ENCODE results near the gene GLS. TPM values are rescaled to one million over a fixed set of nuclear protein-coding genes. Genes with fewer than 3 reads are reported as not detected.
A peak's percentile ranks its signal among the peaks of the same experiment; 100 is the strongest.
"Not testable (repeated sequence)": the region's sequence is repeated elsewhere in the genome, so short reads cannot be mapped to it uniquely, and the experiment has no call there.

The GLS gene
- polyA plus RNA-seq, 1 donor = 370 TPM

DNA sequence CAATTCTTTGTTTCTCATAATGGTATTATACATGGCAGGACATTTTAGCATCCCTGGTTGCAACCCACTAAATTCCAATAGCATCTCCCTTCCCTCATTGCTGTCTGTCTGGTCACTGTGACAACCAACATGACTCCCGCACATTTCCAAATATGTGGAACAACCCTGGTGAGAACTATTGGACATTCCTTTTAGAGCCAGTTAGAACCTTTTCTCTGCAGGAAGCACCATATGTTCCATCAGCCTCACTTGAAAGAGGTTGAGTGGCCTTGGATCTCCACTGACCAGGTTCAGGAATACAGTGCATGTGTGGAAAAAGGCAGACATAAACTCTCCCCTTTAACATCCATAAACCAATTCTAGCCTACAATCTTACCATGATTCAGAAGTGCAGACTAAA is 25.9 kb upstream of the GLS start:
- no peak for DNase-seq

DNA sequence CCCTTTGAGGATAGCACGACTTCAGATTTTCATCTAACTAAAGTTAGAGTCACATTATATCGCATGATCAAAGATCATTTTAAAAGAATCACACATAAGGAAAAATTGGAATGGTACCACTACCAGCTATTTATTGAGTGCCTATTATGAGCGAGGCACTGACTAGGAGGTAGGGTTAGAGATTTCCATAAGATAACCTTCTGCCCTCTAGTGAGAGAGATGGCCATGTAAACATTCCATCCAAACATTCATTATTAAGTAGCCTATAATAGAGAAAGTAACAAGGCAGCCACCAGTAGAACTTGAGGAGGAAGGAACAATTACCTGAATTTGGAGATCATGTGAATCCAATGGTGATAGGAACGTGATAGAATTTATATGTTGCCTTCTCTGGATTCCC is 25.4 kb upstream of the GLS start:
- DNase-seq = no peak

DNA sequence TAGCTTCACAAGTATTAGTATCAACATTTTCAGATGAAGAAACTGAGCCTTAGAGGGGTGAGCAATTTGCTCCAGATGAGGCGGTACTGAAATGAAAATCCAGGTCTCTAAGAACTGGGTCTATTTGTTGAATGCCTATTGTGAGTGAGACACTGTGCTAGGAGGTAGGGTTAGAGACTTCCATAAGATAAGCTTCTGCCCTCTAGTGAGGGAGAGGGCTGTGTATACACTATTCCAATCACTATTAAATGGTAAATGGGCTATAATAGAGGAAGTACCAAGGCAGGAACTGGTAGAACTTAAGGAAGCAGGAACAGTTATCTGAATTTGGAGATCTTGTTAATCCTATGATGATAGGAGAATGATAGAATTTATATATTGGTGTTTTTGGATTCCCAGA is 23.6 kb upstream of the GLS start:
- no peak for DNase-seq

DNA sequence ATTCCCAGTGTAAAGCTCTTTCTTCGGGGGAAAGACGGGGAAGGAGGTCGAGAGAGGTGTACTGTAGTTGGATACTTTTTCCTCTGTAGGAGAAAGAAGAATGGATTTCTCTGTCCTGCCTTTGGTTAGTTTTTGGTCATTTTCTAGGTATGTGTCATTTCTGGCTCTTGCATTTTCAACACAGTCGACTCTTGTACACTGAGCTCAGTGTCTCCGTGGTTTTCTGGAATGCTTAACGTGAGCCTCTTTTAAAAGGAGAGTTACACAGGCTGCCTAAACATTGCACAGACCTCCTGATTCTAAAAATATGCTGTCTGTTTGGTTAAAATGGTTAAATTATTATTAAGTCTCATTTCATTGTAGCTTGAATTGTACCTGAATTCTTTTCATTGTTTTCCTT is 21.8 kb upstream of the GLS start:
- no peak for DNase-seq

DNA sequence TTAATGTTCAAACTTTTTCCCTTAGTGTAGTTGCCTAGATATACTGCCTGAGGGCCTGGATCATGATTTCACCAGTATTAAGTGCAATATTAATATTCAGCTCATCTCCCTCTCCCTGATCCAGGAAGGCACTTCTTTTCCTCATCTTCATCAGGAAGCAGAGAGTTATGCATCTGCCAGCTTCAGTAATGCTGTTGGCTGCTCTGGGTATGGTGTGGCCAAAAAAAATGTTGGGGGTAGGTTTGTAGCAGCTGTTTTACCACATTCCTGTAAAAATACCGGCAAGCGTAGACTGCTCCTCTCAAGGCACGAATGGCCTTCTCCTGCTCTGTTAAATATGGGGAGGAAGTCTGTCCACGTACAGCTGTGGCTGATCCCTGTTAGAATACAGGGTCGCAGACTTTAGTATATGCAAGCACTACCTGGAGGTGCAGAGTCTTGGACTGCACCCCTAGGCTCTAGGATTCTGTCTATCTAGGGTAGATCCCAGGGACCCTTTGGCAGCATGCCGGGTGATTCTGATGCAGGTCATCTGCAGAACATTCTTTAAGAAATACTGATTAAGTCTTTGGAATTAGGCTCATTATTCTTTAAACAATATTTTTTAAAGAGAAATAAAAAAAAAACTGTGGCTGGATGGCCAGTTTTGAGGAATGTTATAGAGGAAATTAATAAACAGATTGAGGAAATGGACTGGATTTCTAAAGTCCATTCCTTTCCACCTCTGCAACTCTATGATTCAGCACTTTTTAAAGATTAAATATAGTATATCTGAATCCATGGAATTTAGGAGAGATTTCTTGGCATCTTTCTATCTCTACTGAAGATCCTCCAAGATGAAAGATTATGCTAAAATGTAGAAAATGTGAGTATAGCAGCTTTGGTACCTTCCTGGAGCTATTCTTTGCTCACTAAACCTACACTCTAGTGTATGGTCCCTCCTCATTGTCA is 21.0 kb upstream of the GLS start:
- DNase-seq = no peak

DNA sequence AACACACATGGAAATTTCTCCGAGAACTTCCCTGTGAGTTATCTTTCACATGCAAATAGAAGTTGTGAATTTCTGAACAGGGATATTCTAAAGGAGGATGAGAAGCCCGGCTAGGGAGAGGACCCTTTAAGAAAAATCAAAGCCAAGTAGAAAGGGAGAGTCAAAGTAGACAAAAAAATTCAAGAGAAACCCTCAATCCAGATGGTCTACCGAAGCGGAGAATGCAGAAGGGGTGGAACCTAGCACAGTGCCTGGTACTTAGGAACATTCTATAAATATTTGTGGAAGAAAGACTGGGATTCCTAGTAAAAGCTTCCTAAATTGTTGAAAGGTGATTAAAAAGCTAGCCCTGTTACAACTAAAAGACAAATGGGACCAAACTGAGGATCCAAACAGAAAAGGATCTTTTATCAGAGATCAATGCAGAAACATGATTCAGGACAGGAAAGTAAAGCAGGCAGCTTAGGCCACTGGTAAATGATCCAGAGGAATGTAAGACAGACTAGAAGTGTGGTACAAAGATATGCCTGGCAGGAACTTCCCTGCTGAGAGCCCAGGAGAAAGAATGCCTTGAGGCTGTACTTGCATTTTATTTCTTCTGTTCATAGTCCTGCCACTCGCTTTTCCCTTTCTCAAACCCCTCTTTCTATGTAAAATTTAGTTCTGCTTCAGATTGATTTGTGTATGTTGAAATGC is 19.5 kb upstream of the GLS start:
- no peak for DNase-seq

DNA sequence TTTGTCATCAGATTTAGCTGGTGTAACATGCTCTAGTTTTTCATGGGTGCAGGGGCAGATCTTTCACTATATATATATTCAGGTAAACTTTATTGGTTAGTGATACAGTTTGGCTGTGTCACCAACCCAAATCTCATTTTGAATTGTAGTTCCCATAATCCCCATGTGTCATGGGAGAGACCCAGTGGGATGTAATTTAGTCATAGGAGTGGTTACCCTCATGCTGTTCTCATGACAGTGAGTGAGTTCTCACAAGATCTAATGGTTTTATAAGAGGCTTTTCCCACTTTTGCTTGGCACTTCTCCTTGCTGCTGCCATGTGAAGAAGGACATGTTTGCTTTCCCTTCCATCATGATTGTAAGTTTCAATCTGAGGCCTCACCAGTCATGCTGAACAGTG is 18.5 kb upstream of the GLS start:
- DNase-seq = not testable (repeated sequence)

DNA sequence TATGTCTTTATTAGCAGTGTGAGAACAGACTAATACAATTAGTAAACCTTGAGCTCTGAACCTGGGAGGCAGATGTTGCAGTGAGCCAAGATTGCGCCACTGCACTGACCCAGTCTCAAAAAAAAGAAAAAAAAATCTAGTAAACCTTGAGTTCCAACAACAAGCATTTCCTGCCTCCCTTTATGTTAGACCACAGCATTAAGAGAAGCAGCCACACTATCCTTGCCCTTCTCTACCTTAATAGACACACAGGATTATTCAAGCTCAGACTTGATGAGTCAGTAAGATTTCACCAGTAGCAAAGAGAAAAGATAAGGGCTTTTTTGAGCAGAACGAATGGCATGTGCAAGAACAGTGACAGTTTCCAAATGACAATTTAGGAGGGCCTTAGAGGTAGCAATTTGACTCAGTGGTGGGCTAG is 18.0 kb upstream of the GLS start:
- DNase-seq = no peak

DNA sequence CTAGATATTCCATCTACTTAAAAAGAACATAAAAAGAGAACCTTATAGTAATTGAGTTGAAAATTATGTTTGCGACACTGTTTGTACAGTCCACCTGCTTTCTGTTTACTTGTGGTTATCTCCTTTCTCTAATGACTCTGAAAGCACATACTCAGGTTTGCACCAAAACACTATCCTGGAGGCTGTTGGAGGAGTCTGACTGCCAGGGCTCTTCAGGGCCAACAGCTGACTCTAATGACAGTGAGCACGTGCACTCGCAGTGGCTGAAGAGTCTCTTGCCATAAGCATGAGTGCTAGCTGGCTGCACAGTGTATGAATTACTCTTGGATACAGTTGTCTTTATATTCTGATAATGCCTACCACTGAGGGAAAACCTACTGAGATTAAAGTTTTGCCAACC is 16.7 kb upstream of the GLS start:
- no peak for DNase-seq

DNA sequence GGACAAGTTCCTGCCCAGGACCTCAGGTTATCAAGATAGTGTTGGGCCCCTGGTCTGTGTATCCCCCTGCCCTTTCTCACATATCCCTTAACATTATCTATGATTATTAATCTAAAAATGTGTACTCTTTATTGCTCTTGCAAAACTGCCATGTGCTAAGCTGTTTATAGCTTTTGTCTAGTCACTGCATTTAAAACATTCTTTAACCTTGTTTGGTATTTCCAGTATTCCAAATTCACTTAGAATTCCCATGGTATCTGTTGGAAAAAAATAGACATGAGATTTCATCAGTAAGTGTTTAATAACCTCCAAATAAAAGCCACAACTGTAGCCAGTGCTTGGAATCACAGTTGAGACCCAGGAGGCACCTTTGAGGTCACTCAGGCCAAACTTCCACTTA is 16.2 kb upstream of the GLS start:
- no peak for DNase-seq

DNA sequence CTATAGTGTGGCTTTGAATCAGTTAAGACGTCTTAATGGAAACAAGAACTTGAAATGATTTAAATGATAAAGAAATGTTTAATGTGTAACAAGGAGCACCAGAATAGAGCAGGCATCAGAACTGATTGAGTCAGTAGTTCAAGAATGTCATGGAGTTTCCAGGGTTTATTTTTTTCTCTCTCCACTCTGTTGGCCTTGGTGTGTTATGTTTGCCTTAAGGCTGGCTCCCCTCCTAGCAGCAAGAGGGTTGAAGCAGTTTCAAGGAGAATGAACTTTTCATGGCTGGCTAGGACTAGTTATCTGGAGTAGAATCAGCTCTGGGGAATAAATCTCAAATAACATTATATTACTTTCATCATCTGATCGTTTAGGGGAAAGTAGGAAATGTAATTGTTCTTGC is 13.4 kb upstream of the GLS start:
- DNase-seq = no peak

DNA sequence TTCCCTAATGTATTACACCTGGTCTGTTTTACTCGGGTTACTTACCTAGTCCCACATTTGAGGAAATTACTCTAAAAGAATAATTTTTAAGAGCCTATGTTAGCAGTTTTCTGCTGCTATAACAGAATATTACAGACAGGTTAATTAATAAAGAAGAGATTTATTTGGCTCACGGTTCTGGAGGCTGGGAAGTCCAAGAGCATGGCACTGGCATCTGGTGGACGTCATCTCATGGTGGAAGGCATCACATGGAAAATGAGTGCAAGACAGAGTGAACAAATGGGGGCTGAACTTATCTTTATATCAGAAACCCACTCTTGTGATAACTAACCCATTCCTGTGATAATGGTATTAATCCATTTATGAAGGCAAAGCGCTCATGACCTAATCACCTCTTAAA is 12.8 kb upstream of the GLS start:
- no peak for DNase-seq

DNA sequence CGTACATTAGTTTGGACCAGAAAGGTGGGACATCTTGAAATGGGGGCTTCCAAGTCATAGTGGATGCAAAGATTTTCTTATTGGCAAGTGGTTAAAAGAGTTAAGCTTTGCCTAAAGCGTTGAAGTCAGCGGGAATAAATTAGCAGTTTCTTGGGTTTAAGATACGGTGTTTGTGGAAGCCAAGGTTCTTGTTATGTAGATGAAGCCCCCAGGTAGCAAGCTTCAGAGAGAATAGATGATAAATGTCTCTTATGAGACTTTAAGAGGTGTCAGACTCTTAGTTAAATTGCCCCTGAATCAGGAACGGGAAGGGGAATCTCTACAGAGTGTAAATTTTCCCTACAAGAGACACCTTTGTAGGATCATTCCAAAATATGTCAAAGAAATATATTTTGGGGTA is 10.9 kb upstream of the GLS start:
- DNase-seq = no peak

DNA sequence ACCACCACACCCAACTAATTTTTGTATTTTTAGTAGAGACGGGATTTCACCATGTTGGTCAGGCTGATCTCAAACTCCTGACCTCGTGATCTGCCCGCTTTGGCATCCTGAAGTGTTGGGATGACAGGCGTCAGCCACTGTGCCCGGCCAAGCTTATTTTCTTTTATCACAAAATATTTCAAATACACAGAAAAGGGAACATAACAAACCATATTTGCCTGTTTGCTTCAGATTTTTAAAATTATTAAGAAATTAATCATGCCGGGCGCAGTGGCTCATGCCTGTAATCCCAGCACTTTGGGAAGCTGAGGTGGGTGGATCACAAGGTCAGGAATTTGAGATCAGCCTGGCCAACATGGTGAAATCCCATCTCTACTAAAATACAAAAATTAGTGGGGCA is 7.2 kb upstream of the GLS start:
- not testable (repeated sequence) for DNase-seq

DNA sequence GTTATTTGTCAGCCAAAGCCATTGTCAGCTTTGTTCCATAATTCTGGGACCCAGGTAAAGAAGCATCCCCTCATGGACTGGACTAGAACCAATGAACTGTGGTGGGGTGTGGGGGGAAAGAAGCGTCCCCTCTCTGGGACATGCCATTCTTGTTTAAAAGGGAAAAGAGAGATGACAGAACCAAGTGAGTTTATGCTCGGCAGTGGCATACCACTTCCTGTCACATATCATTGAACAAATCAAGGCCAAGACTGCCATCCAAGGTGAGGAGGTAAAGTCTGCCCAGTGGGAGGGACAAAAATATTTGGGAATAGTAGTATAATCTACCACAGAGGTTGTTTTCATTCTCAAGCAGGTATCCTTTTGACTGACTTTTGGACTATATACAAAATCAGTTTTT is 4.7 kb upstream of the GLS start:
- no peak for DNase-seq

DNA sequence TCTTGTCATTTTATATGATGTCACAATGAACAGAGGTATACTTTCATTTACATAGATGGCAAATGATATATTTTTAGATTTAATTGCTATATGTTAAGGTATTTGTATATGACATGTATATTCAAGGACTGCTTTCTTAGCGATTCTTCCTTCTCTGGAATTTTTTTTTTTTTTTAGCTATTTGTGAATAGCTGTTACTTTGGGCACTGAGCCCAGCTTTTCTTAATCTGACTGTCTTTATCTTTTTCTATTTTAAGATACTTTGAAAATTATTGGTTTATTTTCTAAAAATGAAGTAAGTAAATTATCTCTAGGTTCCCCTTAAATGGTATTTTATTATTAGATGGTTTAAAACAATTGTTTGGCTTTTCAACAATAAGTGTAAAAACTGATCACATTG is 4.0 kb upstream of the GLS start:
- DNase-seq = no peak

DNA sequence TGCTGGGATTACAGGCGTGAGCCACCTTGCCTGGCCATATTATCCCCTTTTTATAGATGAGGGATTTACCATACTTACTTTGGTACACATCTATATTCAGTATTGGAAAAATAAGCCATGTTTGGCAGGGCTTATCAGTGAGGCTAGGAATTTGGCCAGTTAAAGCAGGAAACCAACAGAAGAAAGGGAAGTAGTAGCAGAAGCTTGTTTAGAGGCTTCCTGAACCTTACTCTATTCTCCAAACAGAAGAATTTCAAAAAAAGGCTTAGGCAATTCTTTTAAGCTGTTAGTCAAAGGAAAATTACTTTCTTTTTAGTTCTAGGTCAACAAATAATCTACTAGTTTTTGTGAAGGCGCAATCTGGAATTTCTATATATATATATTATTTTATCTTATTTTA is 3.2 kb upstream of the GLS start:
- DNase-seq = no peak

DNA sequence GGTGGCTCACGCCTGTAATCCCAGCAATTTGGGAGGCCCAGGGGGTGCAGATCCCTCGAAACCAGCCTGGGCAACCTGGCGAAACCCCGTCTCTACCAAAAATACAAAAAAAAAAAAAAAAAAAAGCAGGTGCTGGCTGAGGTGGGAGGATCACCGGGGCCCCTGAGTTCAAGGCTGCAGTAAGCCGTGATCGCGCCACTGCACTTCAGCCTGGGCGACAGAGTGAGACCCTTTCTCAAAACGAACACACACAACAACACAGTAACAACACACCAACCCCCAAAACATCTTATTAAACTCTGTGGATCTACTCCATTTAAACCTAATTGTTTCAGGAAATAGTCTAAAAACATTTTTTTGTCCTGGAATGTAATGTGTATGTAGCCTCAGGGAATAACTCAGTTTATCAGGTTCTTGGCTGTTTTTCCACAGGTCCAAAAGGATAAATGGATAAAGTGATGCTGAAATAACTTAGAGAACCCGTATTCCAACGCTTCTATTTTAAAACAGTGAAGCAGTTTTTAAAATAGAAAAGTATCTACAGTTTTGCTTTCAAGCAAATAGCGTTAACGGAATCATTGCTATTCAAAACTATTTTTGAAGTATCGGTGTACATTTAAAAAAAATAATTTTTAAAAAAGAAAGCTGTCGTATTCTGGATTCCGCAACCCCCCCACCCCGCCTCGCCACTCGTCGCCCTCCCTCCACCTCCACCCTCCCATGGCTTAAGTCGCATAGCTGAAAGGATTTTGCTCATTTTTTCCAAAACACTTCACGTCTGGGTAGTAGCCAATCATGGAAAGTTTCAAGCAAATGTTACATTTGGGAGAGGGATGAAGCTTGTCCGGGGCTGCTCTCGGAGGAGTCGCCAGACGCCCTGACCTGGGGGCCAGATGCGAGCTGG is 895 bp upstream of the GLS start:
- no peak for DNase-seq

DNA sequence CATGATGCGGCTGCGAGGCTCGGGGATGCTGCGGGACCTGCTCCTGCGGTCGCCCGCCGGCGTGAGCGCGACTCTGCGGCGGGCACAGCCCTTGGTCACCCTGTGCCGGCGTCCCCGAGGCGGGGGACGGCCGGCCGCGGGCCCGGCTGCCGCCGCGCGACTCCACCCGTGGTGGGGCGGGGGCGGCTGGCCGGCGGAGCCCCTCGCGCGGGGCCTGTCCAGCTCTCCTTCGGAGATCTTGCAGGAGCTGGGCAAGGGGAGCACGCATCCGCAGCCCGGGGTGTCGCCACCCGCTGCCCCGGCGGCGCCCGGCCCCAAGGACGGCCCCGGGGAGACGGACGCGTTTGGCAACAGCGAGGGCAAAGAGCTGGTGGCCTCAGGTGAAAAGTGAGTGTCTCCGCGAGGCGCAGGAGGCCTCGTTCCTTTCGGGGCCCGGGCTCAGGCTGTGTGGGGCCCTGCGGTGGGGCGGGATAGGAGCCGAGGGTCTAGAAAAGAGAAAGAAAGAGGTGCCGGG is 520 bp downstream of the GLS start:
- DNase-seq = no peak

DNA sequence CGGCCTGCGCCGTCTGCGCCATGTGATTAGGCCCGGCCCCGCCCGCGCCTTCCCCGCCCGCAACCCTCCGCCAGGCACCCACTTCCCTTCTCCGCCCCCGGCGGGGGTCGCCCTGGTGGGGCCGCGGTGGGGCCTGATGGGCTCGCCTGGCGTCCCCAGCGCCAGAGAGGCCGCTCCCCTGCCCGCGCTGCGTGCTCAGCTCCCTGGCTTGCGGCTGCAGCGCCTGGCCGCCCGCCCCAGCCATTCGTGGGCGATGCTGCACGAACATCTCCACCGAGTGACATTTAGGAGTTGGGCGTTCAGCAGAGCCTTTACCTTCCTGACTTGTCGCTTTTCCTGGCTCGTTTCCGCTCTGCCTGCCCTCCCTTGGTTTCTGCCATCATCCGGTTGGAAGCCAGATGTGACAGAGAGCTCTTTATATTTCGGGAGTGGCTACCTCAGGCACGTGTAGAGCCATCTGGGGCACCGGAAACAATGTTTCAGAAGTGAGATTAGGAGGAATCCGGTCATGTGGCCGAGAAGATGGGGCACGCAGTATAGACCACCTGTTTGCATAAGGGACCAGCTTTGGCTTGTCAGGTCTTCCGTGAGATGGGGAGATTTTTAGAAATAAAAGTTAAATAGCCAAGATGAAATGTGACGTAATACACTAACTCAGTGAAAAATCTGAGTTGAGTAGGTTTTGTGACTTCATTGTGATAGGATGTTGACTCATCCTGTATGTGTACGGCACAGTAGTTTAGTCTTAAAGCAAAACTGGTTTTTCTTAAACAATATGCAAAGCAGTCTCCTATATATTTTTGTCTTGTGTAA is 1.2 kb downstream of the GLS start:
- peak; percentile 62 for DNase-seq

DNA sequence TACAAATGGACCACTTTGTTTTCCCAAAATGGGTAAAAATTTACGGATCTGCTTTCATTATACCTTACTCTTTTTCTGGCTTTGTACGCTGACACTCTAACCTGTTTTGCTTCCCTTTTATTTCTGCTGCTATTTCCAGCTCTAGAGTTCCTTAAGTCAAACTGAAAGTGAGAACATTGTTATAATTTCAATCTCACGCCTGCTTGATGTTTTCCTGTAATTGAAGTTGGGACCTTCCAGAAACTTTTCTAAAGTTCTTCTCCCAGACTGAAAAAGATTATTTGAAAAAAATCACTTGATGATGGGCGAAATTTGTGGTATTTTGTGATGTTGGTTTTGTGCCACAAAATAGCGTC is 1.8 kb downstream of the GLS start:
- peak; percentile 27 for DNase-seq
